Measurements from ENCODE around the gene CLK3. TPM values are rescaled to one million over a fixed set of nuclear protein-coding genes. Genes with fewer than 3 reads are reported as not detected.

The CLK3 gene
- total RNA-seq, 1 experiment from 2014 or later: 56.2 TPM

DNA sequence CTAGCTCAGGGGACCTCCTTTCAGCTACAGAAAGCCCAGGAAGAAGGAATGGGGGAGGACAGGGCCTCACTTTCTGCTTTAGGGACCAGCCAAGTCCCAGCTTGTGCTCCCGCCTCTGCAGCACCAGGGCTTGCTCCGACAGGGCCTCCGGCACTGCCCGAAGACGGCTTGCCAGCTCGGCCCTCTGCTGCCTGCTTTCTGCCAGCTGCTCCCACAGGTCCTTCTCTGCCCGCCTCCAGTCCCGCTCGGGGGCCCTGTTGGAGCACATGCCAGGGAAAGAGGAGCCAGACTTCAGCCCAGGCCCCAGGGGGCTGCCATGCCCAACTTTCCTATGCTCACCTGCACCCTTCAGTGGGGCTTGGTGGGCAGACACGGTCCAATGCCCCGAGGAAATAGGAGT lies 4.3 kb upstream of the CLK3 start:
- Histone ChIP-seq H3F3A (ENCODE audit: low read length, unreplicated experiment) (no peaks in the 10 kb centered on the region), H3K9me2 (replicated peaks; ENCODE audit: low read length) (no peaks in the 10 kb centered on the region), H3K4me3 (ENCODE audit: low read length) (no peak overlapping the region), H3K9ac (ENCODE audit: low read length) (no peak overlapping the region), H3K9me3 (ENCODE audit: low read length) (no peaks in the 10 kb centered on the region), H3K4me1 (ENCODE audit: insufficient read depth, low read length) (no peaks in the 10 kb centered on the region), H3K79me2 (ENCODE audit: low read length) (peaks cover 14% of the 10 kb centered on the region), H2AFZ (ENCODE audit: low read length) (no peak overlapping the region), H3K36me3 (ENCODE audit: low read depth, low read length) (no peaks in the 10 kb centered on the region), H4K20me1 (ENCODE audit: low read length) (no peaks in the 10 kb centered on the region), H3K27me3 (ENCODE audit: low read length) (no peaks in the 10 kb centered on the region), H3K4me2 (ENCODE audit: low read length) (no peak overlapping the region), H3K27ac (ENCODE audit: low read length) (no peak overlapping the region)
- BruUV-seq (replicated peaks): no TSS peak
- intact Hi-C loops (cut with micrococcal nuclease): no loop called here
- TF ChIP-seq EZH2 (IDR thresholded peaks at IDR 0.05; ENCODE audit: low read length, unreplicated experiment) (no peak), EZH2phosphoT487 (IDR thresholded peaks at IDR 0.05; ENCODE audit: borderline replicate concordance, low read length) (no peak)
- TF ChIP-seq, protein P1, sequence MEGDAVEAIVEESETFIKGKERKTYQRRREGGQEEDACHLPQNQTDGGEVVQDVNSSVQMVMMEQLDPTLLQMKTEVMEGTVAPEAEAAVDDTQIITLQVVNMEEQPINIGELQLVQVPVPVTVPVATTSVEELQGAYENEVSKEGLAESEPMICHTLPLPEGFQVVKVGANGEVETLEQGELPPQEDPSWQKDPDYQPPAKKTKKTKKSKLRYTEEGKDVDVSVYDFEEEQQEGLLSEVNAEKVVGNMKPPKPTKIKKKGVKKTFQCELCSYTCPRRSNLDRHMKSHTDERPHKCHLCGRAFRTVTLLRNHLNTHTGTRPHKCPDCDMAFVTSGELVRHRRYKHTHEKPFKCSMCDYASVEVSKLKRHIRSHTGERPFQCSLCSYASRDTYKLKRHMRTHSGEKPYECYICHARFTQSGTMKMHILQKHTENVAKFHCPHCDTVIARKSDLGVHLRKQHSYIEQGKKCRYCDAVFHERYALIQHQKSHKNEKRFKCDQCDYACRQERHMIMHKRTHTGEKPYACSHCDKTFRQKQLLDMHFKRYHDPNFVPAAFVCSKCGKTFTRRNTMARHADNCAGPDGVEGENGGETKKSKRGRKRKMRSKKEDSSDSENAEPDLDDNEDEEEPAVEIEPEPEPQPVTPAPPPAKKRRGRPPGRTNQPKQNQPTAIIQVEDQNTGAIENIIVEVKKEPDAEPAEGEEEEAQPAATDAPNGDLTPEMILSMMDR (conservative IDR thresholded peaks at IDR 0.05; ENCODE audit: low read depth, low read length): no peak
- DNase-seq: no peak
- no peak for ATAC-seq
- ChIA-PET CTCF (no interaction called here), POLR2A (ENCODE audit: unreplicated experiment) (no interaction called here)

DNA sequence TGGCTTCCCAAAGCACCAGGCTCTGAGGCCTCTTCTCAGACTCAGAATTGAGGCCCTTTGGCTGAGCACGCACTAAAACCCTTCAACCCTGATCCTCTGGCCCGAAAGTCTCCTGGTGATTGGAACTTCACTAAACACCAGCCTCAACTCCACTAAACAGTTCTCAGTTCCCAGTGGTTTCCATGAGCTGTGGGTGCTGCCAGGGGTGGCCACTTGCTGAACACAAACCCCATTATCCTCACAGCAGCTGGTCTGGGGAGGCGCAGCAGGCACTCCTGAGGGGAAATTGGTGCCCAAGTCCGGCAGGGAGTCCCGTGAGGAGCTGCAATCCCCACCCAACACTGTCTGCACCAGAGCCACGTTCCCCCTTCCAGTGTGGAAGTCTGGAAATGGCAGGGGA lies 3.8 kb upstream of the CLK3 start:
- peaks cover 3% of the 10 kb centered on the region for H4K20me1 ChIP-seq (ENCODE audit: low read length)
- no peaks in the 10 kb centered on the region for H3K9me3 ChIP-seq (ENCODE audit: low read length)
- peaks cover 2% of the 10 kb centered on the region for H3K4me1 ChIP-seq (ENCODE audit: insufficient read depth, low read length)
- H3K27ac ChIP-seq (ENCODE audit: low read length): no peak overlapping the region
- CTCF ChIA-PET: no interaction called here
- no peak overlapping the region for H3K4me3 ChIP-seq (ENCODE audit: low read length)
- H3K36me3 ChIP-seq (ENCODE audit: low read depth, low read length): no peaks in the 10 kb centered on the region
- DNase-seq (no peak), ATAC-seq (no peak)
- no peaks in the 10 kb centered on the region for H3K9me2 ChIP-seq (replicated peaks; ENCODE audit: low read length)
- POLR2A ChIA-PET (ENCODE audit: unreplicated experiment): no interaction called here
- no peaks in the 10 kb centered on the region for H3K27me3 ChIP-seq (ENCODE audit: low read length)
- no TSS peak for BruUV-seq (replicated peaks)
- intact Hi-C loops (cut with micrococcal nuclease): no loop called here
- no peak overlapping the region for H2AFZ ChIP-seq (ENCODE audit: low read length)
- no peak overlapping the region for H3K9ac ChIP-seq (ENCODE audit: low read length)
- H3K79me2 ChIP-seq (ENCODE audit: low read length): peaks cover 19% of the 10 kb centered on the region
- TF ChIP-seq EZH2phosphoT487 (IDR thresholded peaks at IDR 0.05; ENCODE audit: borderline replicate concordance, low read length) (no peak), EZH2 (IDR thresholded peaks at IDR 0.05; ENCODE audit: low read length, unreplicated experiment) (no peak)
- TF ChIP-seq, protein P1 (conservative IDR thresholded peaks at IDR 0.05; ENCODE audit: low read depth, low read length): no peak
- H3F3A ChIP-seq (ENCODE audit: low read length, unreplicated experiment): no peaks in the 10 kb centered on the region
- no peak overlapping the region for H3K4me2 ChIP-seq (ENCODE audit: low read length)

DNA sequence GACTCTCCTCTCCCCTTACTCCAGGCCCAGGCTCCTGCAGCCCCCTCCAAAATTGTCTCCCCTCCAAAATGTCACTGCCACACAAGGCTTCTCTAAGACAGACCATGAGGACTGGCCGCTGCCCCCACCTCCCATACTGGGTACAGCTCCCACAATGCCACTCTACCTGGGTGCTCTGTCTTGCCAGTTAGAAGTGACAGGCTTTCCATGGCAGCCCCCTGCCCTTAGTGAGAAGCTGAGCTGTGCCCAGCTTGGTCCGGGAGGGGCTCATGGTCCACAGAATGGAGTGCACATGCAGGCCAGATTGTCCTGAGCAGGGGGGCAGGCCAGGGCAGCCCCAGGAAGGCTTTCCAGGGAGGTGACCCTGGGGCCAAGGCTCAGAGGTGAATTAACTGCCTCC lies 3.0 kb upstream of the CLK3 start:
- Histone ChIP-seq H3K4me1 (ENCODE audit: insufficient read depth, low read length) (peaks cover 10% of the 10 kb centered on the region), H3K27me3 (ENCODE audit: low read length) (no peaks in the 10 kb centered on the region), H3K9me3 (ENCODE audit: low read length) (no peaks in the 10 kb centered on the region), H3F3A (ENCODE audit: low read length, unreplicated experiment) (no peaks in the 10 kb centered on the region), H3K36me3 (ENCODE audit: low read depth, low read length) (no peaks in the 10 kb centered on the region), H3K79me2 (ENCODE audit: low read length) (peaks cover 28% of the 10 kb centered on the region), H3K9me2 (replicated peaks; ENCODE audit: low read length) (no peaks in the 10 kb centered on the region), H2AFZ (ENCODE audit: low read length) (no peak overlapping the region), H3K9ac (ENCODE audit: low read length) (no peak overlapping the region), H3K27ac (ENCODE audit: low read length) (no peak overlapping the region), H3K4me2 (ENCODE audit: low read length) (no peak overlapping the region), H4K20me1 (ENCODE audit: low read length) (peaks cover 11% of the 10 kb centered on the region), H3K4me3 (ENCODE audit: low read length) (no peak overlapping the region)
- intact Hi-C loops (cut with micrococcal nuclease): no loop called here
- TF ChIP-seq EZH2phosphoT487 (IDR thresholded peaks at IDR 0.05; ENCODE audit: borderline replicate concordance, low read length): no peak
- TF ChIP-seq, protein P1 (conservative IDR thresholded peaks at IDR 0.05; ENCODE audit: low read depth, low read length): no peak
- no peak for TF ChIP-seq EZH2 (IDR thresholded peaks at IDR 0.05; ENCODE audit: low read length, unreplicated experiment)
- DNase-seq (no peak), ATAC-seq (no peak)
- ChIA-PET POLR2A (ENCODE audit: unreplicated experiment) (interaction anchor here (0.9 kb wide), 1 partner anchor 9 kb away, joined by 4 read pairs; no protein-coding TSS in a partner anchor), CTCF (no interaction called here)
- BruUV-seq (replicated peaks): no TSS peak
